Activated T-cell treated with anti-CD3 and anti-CD28 coated beads for 4 hours (primary cell): ENCODE results near the gene MAPK8IP1.
"Not testable (repeated sequence)": the region's sequence is repeated elsewhere in the genome, so short reads cannot be mapped to it uniquely, and the experiment has no call there.

Source experiments
- DNase-seq: peaks from one replicate; pipeline ENCODE4 v3.0.0-alpha.2; 2020

The MAPK8IP1 gene

GRCh38 chr11:45885274-45885920 lies at the start of gene MAPK8IP1:
Gene MAPK8IP1, plus strand, starts transcription at chr11:45885651. Its CDS starts 170 bp downstream, at chr11:45885821.
- DNase-seq = peak; percentile 26

- DNase-seq = no peak
These were observed 46.2 kb upstream of the MAPK8IP1 start for GRCh38 chr11:45839204-45839603.

- not testable (repeated sequence) for DNase-seq
These were observed 45.2 kb upstream of the MAPK8IP1 start for GRCh38 chr11:45840251-45840650.

- DNase-seq = peak; percentile 83
These were observed 42.1 kb upstream of the MAPK8IP1 start for GRCh38 chr11:45843158-45843924.

GRCh38 chr11:45844822-45845578 lies 40.5 kb upstream of the MAPK8IP1 start:
- no peak for DNase-seq

- no peak for DNase-seq
These were observed 39.2 kb upstream of the MAPK8IP1 start for GRCh38 chr11:45846174-45846675.

- peak; percentile 99 for DNase-seq
These were observed 38.2 kb upstream of the MAPK8IP1 start, which contains the start of gene CRY2 for GRCh38 chr11:45846974-45847910. Gene CRY2, plus strand, starts transcription at chr11:45847475. Its CDS starts 16 bp downstream, at chr11:45847491.

GRCh38 chr11:45847911-45848316 lies 37.5 kb upstream of the MAPK8IP1 start:
- DNase-seq = peak; percentile 13

GRCh38 chr11:45848654-45849081 lies 36.8 kb upstream of the MAPK8IP1 start:
- no peak for DNase-seq

- no peak for DNase-seq
These were observed 35.0 kb upstream of the MAPK8IP1 start for GRCh38 chr11:45850446-45850845.

- DNase-seq = no peak
These were observed 34.2 kb upstream of the MAPK8IP1 start for GRCh38 chr11:45851228-45851627.

GRCh38 chr11:45852018-45852711 lies 33.3 kb upstream of the MAPK8IP1 start:
- DNase-seq = no peak

- no peak for DNase-seq
These were observed 32.7 kb upstream of the MAPK8IP1 start for GRCh38 chr11:45852712-45853101.

- DNase-seq = no peak
These were observed 31.9 kb upstream of the MAPK8IP1 start for GRCh38 chr11:45853332-45854219.

GRCh38 chr11:45855308-45855707 lies 30.1 kb upstream of the MAPK8IP1 start:
- DNase-seq = no peak

- DNase-seq = no peak
These were observed 29.4 kb upstream of the MAPK8IP1 start for GRCh38 chr11:45856044-45856468.

GRCh38 chr11:45857961-45858474 lies 27.4 kb upstream of the MAPK8IP1 start:
- no peak for DNase-seq

GRCh38 chr11:45858751-45859398 lies 26.6 kb upstream of the MAPK8IP1 start:
- no peak for DNase-seq

- DNase-seq = no peak
These were observed 25.8 kb upstream of the MAPK8IP1 start for GRCh38 chr11:45859661-45860140.
